ENCODE results near the gene PXMP2. TPM values are rescaled to one million over a fixed set of nuclear protein-coding genes. Genes with fewer than 3 reads are reported as not detected.

Gene PXMP2
- total RNA-seq (2014; rRNA removed; shearing (Covaris generic)) = 97.3 and 103 TPM in 2 replicates
- 58.1 and 62.4 TPM in 2 replicates for total RNA-seq (2022)
- percentile 76 among the genes with signal in this experiment for Bru-seq, nascent RNA
- percentile 92 among the genes with signal in this experiment for BruChase-seq, experiment 1, labeled RNA remaining after a 6-hour chase
- percentile 81 among the genes with signal in this experiment for BruChase-seq, experiment 2, labeled RNA remaining after a 2-hour chase
- long read RNA-seq, transcript PXMP2-201 (5 exons, 957 nt) = major isoform, 75 of 113 reads
- long read RNA-seq, transcript PXMP2-205 (3 exons, 632 nt) = minor isoform, 5 of 113 reads
- long read RNA-seq, partial matches to known transcripts = 20 of 113 reads
- long read RNA-seq, other reads (novel, unspliced or antisense) = 13 of 113 reads

GRCh38 chr12:132687211-132688164 is at the start of gene PXMP2, which contains the start of gene POLE:
PXMP2 (plus strand) TSS chr12:132687587; CDS start chr12:132687671, 84 bp downstream.
POLE (minus strand) TSS chr12:132687342; CDS start chr12:132687315, 27 bp downstream.
- Histone ChIP-seq H3K4me2 (ENCODE audit: low read length) (peak within 1 kb of the TSS; percentile 73), H3K9me3 (ENCODE audit: low read length) (no peaks in the 10 kb centered on the region), H3K36me3 (ENCODE audit: insufficient read depth, low read length) (peaks cover 45% of the 10 kb centered on the region), H4K20me1 (ENCODE audit: insufficient read depth, low read length) (peaks cover 22% of the 10 kb centered on the region), H3K27ac (ENCODE audit: low read depth, low read length, poor library complexity, severe bottlenecking) (peak within 1 kb of the TSS; percentile 74), H2AFZ (ENCODE audit: low read length) (no peak within 1 kb of the TSS), H3K4me3 (ENCODE audit: low read depth, low read length, poor library complexity, severe bottlenecking) (peak within 1 kb of the TSS; percentile 98), H3K9me2 (ENCODE audit: insufficient read depth, low read length) (no peaks in the 10 kb centered on the region), H3K79me2 (ENCODE audit: insufficient read depth, low read depth, low read length) (peaks cover 54% of the 10 kb centered on the region), H3K4me1 (ENCODE audit: insufficient read depth, low read length, poor library complexity, severe bottlenecking) (peaks cover 25% of the 10 kb centered on the region)
- intact Hi-C loops (cut with micrococcal nuclease; ENCODE audit: unreplicated experiment) = loop anchor here (2.0 kb wide), 1 partner anchor 23 kb away; the partner anchor contains the start of gene PGAM5
- TF ChIP-seq EZH2phosphoT487 (IDR thresholded peaks at IDR 0.05; ENCODE audit: borderline replicate concordance, low read depth, low read length) = no peak
- TF ChIP-seq, protein P1, sequence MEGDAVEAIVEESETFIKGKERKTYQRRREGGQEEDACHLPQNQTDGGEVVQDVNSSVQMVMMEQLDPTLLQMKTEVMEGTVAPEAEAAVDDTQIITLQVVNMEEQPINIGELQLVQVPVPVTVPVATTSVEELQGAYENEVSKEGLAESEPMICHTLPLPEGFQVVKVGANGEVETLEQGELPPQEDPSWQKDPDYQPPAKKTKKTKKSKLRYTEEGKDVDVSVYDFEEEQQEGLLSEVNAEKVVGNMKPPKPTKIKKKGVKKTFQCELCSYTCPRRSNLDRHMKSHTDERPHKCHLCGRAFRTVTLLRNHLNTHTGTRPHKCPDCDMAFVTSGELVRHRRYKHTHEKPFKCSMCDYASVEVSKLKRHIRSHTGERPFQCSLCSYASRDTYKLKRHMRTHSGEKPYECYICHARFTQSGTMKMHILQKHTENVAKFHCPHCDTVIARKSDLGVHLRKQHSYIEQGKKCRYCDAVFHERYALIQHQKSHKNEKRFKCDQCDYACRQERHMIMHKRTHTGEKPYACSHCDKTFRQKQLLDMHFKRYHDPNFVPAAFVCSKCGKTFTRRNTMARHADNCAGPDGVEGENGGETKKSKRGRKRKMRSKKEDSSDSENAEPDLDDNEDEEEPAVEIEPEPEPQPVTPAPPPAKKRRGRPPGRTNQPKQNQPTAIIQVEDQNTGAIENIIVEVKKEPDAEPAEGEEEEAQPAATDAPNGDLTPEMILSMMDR (conservative IDR thresholded peaks at IDR 0.05; ENCODE audit: low read length) = no peak
- CTCF ChIA-PET (ENCODE audit: unreplicated experiment) = no interaction called here
- POLR2A ChIA-PET = interaction anchor here (0.6 kb wide), 1 partner anchor 443 kb away, joined by 3 read pairs; no protein-coding TSS in a partner anchor
- peak; percentile 98 for DNase-seq (ENCODE audit: low spot score)
- no TSS peak for BruUV-seq (replicated peaks)

DNA sequence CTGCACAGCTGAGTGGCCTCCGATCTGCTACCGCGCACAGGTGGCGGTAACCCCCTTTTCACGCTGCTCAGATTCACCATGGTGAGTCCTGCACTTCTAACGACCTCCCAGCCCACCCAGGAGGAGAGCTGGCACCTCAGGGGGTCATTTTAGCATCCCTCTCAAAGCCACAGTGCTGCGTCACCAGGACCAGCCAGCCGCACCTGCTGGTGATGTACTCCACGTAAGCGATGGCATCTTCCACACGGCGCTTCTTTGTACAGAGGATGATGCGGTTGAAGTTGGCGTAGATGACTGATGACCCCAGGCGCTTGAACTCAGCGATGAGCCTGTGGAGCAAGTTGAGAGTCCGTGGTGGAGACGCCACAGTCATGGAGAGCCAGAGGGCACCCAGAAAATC is 49.6 kb upstream of the PXMP2 start:
- Histone ChIP-seq H3K9me3 (ENCODE audit: low read length) (no peaks in the 10 kb centered on the region), H3K79me2 (ENCODE audit: insufficient read depth, low read depth, low read length) (no peaks in the 10 kb centered on the region), H3K9me2 (ENCODE audit: insufficient read depth, low read length) (no peaks in the 10 kb centered on the region), H3K4me3 (ENCODE audit: low read depth, low read length, poor library complexity, severe bottlenecking) (no peak overlapping the region), H3K27ac (ENCODE audit: low read depth, low read length, poor library complexity, severe bottlenecking) (no peak overlapping the region), H4K20me1 (ENCODE audit: insufficient read depth, low read length) (no peaks in the 10 kb centered on the region), H3K4me1 (ENCODE audit: insufficient read depth, low read length, poor library complexity, severe bottlenecking) (peaks cover 42% of the 10 kb centered on the region), H3K36me3 (ENCODE audit: insufficient read depth, low read length) (peaks cover 87% of the 10 kb centered on the region), H2AFZ (ENCODE audit: low read length) (no peak overlapping the region), H3K4me2 (ENCODE audit: low read length) (no peak overlapping the region)
- no TSS peak for BruUV-seq (replicated peaks)
- TF ChIP-seq EZH2phosphoT487 (IDR thresholded peaks at IDR 0.05; ENCODE audit: borderline replicate concordance, low read depth, low read length) = no peak
- TF ChIP-seq, protein P1 (conservative IDR thresholded peaks at IDR 0.05; ENCODE audit: low read length) = no peak
- CTCF ChIA-PET (ENCODE audit: unreplicated experiment) = interaction anchor here (0.7 to 1.5 kb wide), 2 partner anchors 34 to 38 kb away, joined by 3 to 6 read pairs; no protein-coding TSS in a partner anchor
- DNase-seq (ENCODE audit: low spot score) = no peak
- POLR2A ChIA-PET = interaction anchor here (1.1 to 1.2 kb wide), 2 partner anchors 8 to 25 kb away, joined by 3 to 4 read pairs; no protein-coding TSS in a partner anchor
- intact Hi-C loops (cut with micrococcal nuclease; ENCODE audit: unreplicated experiment) = loop anchor here (1.0 kb wide), 1 partner anchor 38 kb away; no protein-coding TSS in a partner anchor
